Heart right ventricle (tissue), 16 donors: ENCODE data around the gene FBXO21. TPM values are rescaled to one million over a fixed set of nuclear protein-coding genes. Genes with fewer than 3 reads are reported as not detected.
A peak's percentile ranks its signal among the peaks of the same experiment; 100 is the strongest.

Experiments used
- ATAC-seq, 8 donors: fragments of 200-7000 bp; cut with Tn5 transposase; one replicate each; pipeline ENCODE4 v1.9.1; 2020; ENCODE audit warnings: mild to moderate bottlenecking in 8 of 8, moderate library complexity in 8 of 8, moderate number of reproducible peaks in 1 of 8
- DNase-seq, 2 donors: peaks; one replicate each; pipeline ENCODE4 v3.0.0-alpha.2; 2020
- H3K27ac ChIP-seq, 10 donors: fragments of 200-600 bp; sonication (generic) in 2 of 10; one replicate each; pipeline versions ENCODE4 v1.5.0 to v1.8.0; 2020 to 2022; ENCODE audit warnings: mild to moderate bottlenecking in 3 of 10
- H3K27me3 ChIP-seq, 7 donors: fragments of 200-600 bp; one replicate each; pipeline ENCODE4 v1.8.0; 2021 to 2022; ENCODE audit warnings: mild to moderate bottlenecking in 2 of 7
- H3K36me3 ChIP-seq, 9 donors: fragments of 200-600 bp; sonication (generic) in 1 of 9; one replicate each; pipeline versions ENCODE4 v1.5.0 to v1.8.0; 2020 to 2022; ENCODE audit warnings: mild to moderate bottlenecking in 2 of 9
- H3K4me1 ChIP-seq, 9 donors: fragments of 200-600 bp; sonication (generic) in 1 of 9; one replicate each; pipeline versions ENCODE4 v1.5.0 to v1.8.0; 2020 to 2022; ENCODE audit warnings: mild to moderate bottlenecking in 4 of 9
- H3K4me3 ChIP-seq, 10 donors: fragments of 200-600 bp; sonication (generic) in 2 of 10; one replicate each; pipeline versions ENCODE4 v1.5.0 to v1.8.0; 2020 to 2022; ENCODE audit warnings: mild to moderate bottlenecking in 7 of 10, moderate library complexity in 2 of 10
- H3K9me3 ChIP-seq, 11 donors: fragments of 200-600 bp in 10 of 11; sonication (generic) in 2 of 11; one replicate each; pipeline versions ENCODE4 v1.5.0 to v1.8.0; 2013 to 2022; ENCODE audit warnings: mild to moderate bottlenecking in 2 of 11, control low read depth in 1 of 11, moderate library complexity in 1 of 11
- CTCF ChIP-seq, 9 donors: fragments of 200-600 bp; sonication (generic) in 2 of 9; IDR thresholded peaks; one replicate each; pipeline versions ENCODE4 v1.5.0 to v1.8.0; 2021 to 2022; ENCODE audit warnings: antibody characterized with exemption in 9 of 9, mild to moderate bottlenecking in 5 of 9, moderate library complexity in 1 of 9
- WGBS, 2 donors: extraction: QIAGEN DNeasy Blood & Tissue Kit; methylation state at CpG; one replicate each; pipeline ENCODE4 v1.1.7; 2013; ENCODE audit warnings: inconsistent platforms in 1 of 2; 5-methylcytosine and 5-hydroxymethylcytosine counted together
- intact Hi-C, 10 donors: fragments of 100-400 bp; cut with DNase I; formaldehyde crosslinking; loops; one replicate each; pipeline versions ENCODE4 v1.11.1 to v1.14.2; 2022
- polyA plus RNA-seq, 2 donors: library from polyadenylated mRNA; stranded (reverse); fragments of 200-250 nt; gene quantifications; one replicate each; pipeline ENCODE4 v1.2.3, GENCODE V29; 2013
- total RNA-seq, 10 donors: library from RNA; stranded (reverse); fragmentation: NEBNext Ultra II Directional in 3 of 10; extraction: Animal tissue kit (Norgen Biotek cat#: 25700) in 3 of 10; gene quantifications; one replicate each; pipeline versions ENCODE4 v1.2.1 to v1.2.4, GENCODE V29; 2021 to 2023
- donor health status: Arrhythmogenic right ventricular cardiomyopathy.
- donor health status: ischemic (EF 13 %, LVEDD 7.1; RV severe dilation, severe dysfunction).
- donor health status: healthy with polysubstance abuse.
- donor health status: DM: no; HTN: yes; CAD: no.
- donor health status: DM: no; HTN: no; CAD: no.
- donor health status: ischemic (EF 25% LVEDD 6.9; RV normal size, moderate dysfunction).
- donor health status: ischemic (EF 25% LVEDD 5.7; RV mildly dilated, moderate dysfunction).
- donor health status: healthy.
- donor health status: DM: yes; HTN: yes; CAD: no.
- donor health status: Ischemic cardiomyopathy.
- donor health status: ischemic (EF 35%, LVEDD 5.7; RV mildly dilated, moderate dysfunction).
- donor health status: nonischemic (EF 11% LVEDD 7.7; RV severe dilation, severe dysfunction).
- donor health status: DM: yes; HTN: yes; CAD: no.
- donor health status: PGD.
- donor health status: ischemic (EF 29% LVEDD 5.4; RV normal size, mild dysfunction).
- donor health status: nonischemic (EF 23%, LVEDD 6.1; RV moderate dilation, normal function).

FBXO21 gene
- total and polyA plus RNA-seq, 12 donors, result 10.2 to 75.1 (median 47.6) TPM

- peaks cover 0 to 100% (median 85%) of the 10 kb centered on the region in 9 donors for H3K36me3 ChIP-seq
- intact Hi-C loops, result loop anchor here in 2 of 10 donors (10.0 kb wide), 1 partner anchor 134 kb away; no protein-coding TSS in a partner anchor
- 84 to 89% methylated on average over 7 of the region's 7 CpGs for WGBS, 2 donors
- no peaks in the 10 kb centered on the region for H3K4me1 ChIP-seq
- no peak for TF ChIP-seq CTCF (IDR thresholded peaks at IDR 0.05)
- DNase-seq (no peak), ATAC-seq (no peak)
- H3K9me3 ChIP-seq, result no peaks in the 10 kb centered on the region
- no peaks in the 10 kb centered on the region for H3K27me3 ChIP-seq
- no peak overlapping the region for H3K4me3 ChIP-seq
- H3K27ac ChIP-seq, result no peak overlapping the region
Measured at GRCh38 chr12:117158911-117159553, 31.2 kb downstream of the FBXO21 start.

- TF ChIP-seq CTCF (IDR thresholded peaks at IDR 0.05), result no peak
- WGBS, 2 donors, result 91 to 98% methylated on average over 11 of the region's 11 CpGs
- Histone ChIP-seq H3K27me3 (no peaks in the 10 kb centered on the region), H3K4me3 (no peak overlapping the region), H3K9me3 (no peaks in the 10 kb centered on the region), H3K4me1 (peaks cover 0 to 6% (median 0%) of the 10 kb centered on the region in 9 donors), H3K27ac (no peak overlapping the region), H3K36me3 (peaks cover 0 to 100% (median 87%) of the 10 kb centered on the region in 9 donors)
- intact Hi-C loops, result loop anchor here in 2 of 10 donors (10.0 kb wide), 1 partner anchor 133 kb away; no protein-coding TSS in a partner anchor
- ATAC-seq (no peak), DNase-seq (no peak)
Measured at GRCh38 chr12:117158096-117158495, 32.2 kb downstream of the FBXO21 start.

- DNase-seq (peak; percentile 41 to 46), ATAC-seq (peak in 7 of 8 donors; percentile 25 to 75 (median 52))
- peaks cover 0 to 28% (median 0%) of the 10 kb centered on the region in 9 donors for H3K4me1 ChIP-seq
- intact Hi-C loops, result loop anchor here in 3 of 10 donors (2.0 to 10.0 kb wide), 2 partner anchors 131 kb away; no protein-coding TSS in a partner anchor
- H3K27ac ChIP-seq, result no peak overlapping the region
- peaks cover 0 to 89% (median 71%) of the 10 kb centered on the region in 9 donors for H3K36me3 ChIP-seq
- no peaks in the 10 kb centered on the region for H3K9me3 ChIP-seq
- WGBS, 2 donors, result 81 to 86% methylated on average over 47 of the region's 47 CpGs
- H3K27me3 ChIP-seq, result no peaks in the 10 kb centered on the region
- no peak overlapping the region for H3K4me3 ChIP-seq
- peak; percentile 40 to 79 (median 72) for TF ChIP-seq CTCF (IDR thresholded peaks at IDR 0.05)
Measured at GRCh38 chr12:117155278-117156060, 34.8 kb downstream of the FBXO21 start.
